Measurements from ENCODE around the gene LZTFL1. TPM values are rescaled to one million over a fixed set of nuclear protein-coding genes. Genes with fewer than 3 reads are reported as not detected.

Gene LZTFL1
- total RNA-seq, 1 experiment from 2014 or later: 9.1 TPM

DNA sequence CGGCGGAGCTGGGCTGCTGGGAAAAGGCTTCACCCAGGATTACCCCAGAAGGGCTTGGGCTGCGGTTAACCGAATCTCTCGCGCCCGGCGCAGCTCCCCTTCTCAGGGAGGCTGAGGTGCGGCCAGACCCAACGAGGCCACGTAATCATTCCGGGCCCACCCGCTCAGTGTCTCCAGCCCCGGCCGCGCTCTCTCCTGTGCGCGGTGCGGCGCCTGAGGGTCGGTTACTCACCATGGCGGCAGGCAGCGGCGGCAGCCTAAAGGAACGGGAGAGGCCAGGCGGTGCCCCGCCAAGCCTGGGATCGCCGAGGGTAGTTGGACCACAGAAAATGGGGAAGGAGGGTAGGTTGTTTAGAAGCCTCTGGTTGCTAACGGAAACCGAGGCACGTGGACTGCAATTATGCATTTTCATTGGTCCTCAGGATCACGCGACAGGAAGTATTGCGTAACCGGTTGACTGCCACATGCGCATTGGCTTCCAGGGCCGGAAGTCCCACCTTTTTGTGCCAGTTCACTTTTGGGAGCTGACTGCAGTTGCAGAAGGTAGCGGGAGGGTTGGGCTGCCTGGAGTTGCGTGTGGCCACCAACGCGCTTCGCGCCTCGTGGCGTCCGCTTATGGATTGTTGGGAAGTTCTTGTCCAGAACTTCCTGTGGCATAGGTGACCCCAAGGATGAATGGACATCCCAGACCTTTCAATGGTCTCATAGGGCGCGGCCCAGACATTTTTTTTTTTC lies at the start of gene LZTFL1 (continued):
- TF ChIP-seq, protein P1, sequence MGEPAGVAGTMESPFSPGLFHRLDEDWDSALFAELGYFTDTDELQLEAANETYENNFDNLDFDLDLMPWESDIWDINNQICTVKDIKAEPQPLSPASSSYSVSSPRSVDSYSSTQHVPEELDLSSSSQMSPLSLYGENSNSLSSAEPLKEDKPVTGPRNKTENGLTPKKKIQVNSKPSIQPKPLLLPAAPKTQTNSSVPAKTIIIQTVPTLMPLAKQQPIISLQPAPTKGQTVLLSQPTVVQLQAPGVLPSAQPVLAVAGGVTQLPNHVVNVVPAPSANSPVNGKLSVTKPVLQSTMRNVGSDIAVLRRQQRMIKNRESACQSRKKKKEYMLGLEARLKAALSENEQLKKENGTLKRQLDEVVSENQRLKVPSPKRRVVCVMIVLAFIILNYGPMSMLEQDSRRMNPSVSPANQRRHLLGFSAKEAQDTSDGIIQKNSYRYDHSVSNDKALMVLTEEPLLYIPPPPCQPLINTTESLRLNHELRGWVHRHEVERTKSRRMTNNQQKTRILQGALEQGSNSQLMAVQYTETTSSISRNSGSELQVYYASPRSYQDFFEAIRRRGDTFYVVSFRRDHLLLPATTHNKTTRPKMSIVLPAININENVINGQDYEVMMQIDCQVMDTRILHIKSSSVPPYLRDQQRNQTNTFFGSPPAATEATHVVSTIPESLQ (CRISPR knock-in tag; IDR thresholded peaks at IDR 0.05): no peak
- TF ChIP-seq MXD4 (CRISPR knock-in tag; IDR thresholded peaks at IDR 0.05; ENCODE audit: borderline replicate concordance) (no peak), NR3C1 (CRISPR knock-in tag; conservative IDR thresholded peaks at IDR 0.05; ENCODE audit: low read depth) (no peak), ZNF219 (CRISPR knock-in tag; IDR thresholded peaks at IDR 0.05; ENCODE audit: borderline replicate concordance) (no peak), ZBTB21 (CRISPR knock-in tag; IDR thresholded peaks at IDR 0.05; ENCODE audit: borderline replicate concordance) (no peak), NR2C2 (CRISPR knock-in tag; IDR thresholded peaks at IDR 0.05) (no peak), SP1 (CRISPR knock-in tag; conservative IDR thresholded peaks at IDR 0.05) (no peak), FOXJ3 (CRISPR knock-in tag; IDR thresholded peaks at IDR 0.05; ENCODE audit: borderline replicate concordance) (no peak), OVOL2 (CRISPR knock-in tag; IDR thresholded peaks at IDR 0.05; ENCODE audit: borderline replicate concordance) (no peak), KAT7 (CRISPR knock-in tag; IDR thresholded peaks at IDR 0.05; ENCODE audit: borderline replicate concordance) (0 out of 2 replicates have a peak, but pooled peaks have one; percentile 45), GABPB1 (CRISPR knock-in tag; IDR thresholded peaks at IDR 0.05) (0 out of 2 replicates have a peak, but pooled peaks have one; percentile 58), NFATC4 (CRISPR knock-in tag; IDR thresholded peaks at IDR 0.05) (no peak), TEAD4 (CRISPR knock-in tag; IDR thresholded peaks at IDR 0.05) (0 out of 2 replicates have a peak, but pooled peaks have one; percentile 42)
- TF ChIP-seq, protein P2, sequence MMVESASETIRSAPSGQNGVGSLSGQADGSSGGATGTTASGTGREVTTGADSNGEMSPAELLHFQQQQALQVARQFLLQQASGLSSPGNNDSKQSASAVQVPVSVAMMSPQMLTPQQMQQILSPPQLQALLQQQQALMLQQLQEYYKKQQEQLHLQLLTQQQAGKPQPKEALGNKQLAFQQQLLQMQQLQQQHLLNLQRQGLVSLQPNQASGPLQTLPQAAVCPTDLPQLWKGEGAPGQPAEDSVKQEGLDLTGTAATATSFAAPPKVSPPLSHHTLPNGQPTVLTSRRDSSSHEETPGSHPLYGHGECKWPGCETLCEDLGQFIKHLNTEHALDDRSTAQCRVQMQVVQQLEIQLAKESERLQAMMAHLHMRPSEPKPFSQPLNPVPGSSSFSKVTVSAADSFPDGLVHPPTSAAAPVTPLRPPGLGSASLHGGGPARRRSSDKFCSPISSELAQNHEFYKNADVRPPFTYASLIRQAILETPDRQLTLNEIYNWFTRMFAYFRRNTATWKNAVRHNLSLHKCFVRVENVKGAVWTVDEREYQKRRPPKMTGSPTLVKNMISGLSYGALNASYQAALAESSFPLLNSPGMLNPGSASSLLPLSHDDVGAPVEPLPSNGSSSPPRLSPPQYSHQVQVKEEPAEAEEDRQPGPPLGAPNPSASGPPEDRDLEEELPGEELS (CRISPR knock-in tag; IDR thresholded peaks at IDR 0.05): no peak
- TF ChIP-seq, protein P3, sequence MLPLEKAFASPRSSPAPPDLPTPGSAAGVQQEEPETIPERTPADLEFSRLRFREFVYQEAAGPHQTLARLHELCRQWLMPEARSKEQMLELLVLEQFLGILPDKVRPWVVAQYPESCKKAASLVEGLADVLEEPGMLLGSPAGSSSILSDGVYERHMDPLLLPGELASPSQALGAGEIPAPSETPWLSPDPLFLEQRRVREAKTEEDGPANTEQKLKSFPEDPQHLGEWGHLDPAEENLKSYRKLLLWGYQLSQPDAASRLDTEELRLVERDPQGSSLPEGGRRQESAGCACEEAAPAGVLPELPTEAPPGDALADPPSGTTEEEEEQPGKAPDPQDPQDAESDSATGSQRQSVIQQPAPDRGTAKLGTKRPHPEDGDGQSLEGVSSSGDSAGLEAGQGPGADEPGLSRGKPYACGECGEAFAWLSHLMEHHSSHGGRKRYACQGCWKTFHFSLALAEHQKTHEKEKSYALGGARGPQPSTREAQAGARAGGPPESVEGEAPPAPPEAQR (CRISPR knock-in tag; IDR thresholded peaks at IDR 0.05): no peak
- TF ChIP-seq, protein P4, sequence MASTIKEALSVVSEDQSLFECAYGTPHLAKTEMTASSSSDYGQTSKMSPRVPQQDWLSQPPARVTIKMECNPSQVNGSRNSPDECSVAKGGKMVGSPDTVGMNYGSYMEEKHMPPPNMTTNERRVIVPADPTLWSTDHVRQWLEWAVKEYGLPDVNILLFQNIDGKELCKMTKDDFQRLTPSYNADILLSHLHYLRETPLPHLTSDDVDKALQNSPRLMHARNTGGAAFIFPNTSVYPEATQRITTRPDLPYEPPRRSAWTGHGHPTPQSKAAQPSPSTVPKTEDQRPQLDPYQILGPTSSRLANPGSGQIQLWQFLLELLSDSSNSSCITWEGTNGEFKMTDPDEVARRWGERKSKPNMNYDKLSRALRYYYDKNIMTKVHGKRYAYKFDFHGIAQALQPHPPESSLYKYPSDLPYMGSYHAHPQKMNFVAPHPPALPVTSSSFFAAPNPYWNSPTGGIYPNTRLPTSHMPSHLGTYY (CRISPR knock-in tag; IDR thresholded peaks at IDR 0.05): 0 out of 2 replicates have a peak, but pooled peaks have one; percentile 53
- TF ChIP-seq, protein P5, sequence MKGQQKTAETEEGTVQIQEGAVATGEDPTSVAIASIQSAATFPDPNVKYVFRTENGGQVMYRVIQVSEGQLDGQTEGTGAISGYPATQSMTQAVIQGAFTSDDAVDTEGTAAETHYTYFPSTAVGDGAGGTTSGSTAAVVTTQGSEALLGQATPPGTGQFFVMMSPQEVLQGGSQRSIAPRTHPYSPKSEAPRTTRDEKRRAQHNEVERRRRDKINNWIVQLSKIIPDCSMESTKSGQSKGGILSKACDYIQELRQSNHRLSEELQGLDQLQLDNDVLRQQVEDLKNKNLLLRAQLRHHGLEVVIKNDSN (CRISPR knock-in tag; IDR thresholded peaks at IDR 0.05): peak; percentile 99
- TF ChIP-seq, protein P6, sequence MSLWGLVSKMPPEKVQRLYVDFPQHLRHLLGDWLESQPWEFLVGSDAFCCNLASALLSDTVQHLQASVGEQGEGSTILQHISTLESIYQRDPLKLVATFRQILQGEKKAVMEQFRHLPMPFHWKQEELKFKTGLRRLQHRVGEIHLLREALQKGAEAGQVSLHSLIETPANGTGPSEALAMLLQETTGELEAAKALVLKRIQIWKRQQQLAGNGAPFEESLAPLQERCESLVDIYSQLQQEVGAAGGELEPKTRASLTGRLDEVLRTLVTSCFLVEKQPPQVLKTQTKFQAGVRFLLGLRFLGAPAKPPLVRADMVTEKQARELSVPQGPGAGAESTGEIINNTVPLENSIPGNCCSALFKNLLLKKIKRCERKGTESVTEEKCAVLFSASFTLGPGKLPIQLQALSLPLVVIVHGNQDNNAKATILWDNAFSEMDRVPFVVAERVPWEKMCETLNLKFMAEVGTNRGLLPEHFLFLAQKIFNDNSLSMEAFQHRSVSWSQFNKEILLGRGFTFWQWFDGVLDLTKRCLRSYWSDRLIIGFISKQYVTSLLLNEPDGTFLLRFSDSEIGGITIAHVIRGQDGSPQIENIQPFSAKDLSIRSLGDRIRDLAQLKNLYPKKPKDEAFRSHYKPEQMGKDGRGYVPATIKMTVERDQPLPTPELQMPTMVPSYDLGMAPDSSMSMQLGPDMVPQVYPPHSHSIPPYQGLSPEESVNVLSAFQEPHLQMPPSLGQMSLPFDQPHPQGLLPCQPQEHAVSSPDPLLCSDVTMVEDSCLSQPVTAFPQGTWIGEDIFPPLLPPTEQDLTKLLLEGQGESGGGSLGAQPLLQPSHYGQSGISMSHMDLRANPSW (CRISPR knock-in tag; conservative IDR thresholded peaks at IDR 0.05; ENCODE audit: low read depth): no peak
- TF ChIP-seq, protein P7, sequence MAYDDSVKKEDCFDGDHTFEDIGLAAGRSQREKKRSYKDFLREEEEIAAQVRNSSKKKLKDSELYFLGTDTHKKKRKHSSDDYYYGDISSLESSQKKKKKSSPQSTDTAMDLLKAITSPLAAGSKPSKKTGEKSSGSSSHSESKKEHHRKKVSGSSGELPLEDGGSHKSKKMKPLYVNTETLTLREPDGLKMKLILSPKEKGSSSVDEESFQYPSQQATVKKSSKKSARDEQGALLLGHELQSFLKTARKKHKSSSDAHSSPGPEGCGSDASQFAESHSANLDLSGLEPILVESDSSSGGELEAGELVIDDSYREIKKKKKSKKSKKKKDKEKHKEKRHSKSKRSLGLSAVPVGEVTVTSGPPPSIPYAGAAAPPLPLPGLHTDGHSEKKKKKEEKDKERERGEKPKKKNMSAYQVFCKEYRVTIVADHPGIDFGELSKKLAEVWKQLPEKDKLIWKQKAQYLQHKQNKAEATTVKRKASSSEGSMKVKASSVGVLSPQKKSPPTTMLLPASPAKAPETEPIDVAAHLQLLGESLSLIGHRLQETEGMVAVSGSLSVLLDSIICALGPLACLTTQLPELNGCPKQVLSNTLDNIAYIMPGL (CRISPR knock-in tag; IDR thresholded peaks at IDR 0.05): 0 out of 2 replicates have a peak, but pooled peaks have one; percentile 36
- TF ChIP-seq, protein P8, sequence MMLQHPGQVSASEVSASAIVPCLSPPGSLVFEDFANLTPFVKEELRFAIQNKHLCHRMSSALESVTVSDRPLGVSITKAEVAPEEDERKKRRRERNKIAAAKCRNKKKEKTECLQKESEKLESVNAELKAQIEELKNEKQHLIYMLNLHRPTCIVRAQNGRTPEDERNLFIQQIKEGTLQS (CRISPR knock-in tag; conservative IDR thresholded peaks at IDR 0.05): no peak
- TF ChIP-seq, protein P9, sequence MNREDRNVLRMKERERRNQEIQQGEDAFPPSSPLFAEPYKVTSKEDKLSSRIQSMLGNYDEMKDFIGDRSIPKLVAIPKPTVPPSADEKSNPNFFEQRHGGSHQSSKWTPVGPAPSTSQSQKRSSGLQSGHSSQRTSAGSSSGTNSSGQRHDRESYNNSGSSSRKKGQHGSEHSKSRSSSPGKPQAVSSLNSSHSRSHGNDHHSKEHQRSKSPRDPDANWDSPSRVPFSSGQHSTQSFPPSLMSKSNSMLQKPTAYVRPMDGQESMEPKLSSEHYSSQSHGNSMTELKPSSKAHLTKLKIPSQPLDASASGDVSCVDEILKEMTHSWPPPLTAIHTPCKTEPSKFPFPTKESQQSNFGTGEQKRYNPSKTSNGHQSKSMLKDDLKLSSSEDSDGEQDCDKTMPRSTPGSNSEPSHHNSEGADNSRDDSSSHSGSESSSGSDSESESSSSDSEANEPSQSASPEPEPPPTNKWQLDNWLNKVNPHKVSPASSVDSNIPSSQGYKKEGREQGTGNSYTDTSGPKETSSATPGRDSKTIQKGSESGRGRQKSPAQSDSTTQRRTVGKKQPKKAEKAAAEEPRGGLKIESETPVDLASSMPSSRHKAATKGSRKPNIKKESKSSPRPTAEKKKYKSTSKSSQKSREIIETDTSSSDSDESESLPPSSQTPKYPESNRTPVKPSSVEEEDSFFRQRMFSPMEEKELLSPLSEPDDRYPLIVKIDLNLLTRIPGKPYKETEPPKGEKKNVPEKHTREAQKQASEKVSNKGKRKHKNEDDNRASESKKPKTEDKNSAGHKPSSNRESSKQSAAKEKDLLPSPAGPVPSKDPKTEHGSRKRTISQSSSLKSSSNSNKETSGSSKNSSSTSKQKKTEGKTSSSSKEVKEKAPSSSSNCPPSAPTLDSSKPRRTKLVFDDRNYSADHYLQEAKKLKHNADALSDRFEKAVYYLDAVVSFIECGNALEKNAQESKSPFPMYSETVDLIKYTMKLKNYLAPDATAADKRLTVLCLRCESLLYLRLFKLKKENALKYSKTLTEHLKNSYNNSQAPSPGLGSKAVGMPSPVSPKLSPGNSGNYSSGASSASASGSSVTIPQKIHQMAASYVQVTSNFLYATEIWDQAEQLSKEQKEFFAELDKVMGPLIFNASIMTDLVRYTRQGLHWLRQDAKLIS (CRISPR knock-in tag; IDR thresholded peaks at IDR 0.05; ENCODE audit: borderline replicate concordance): no peak

Data from WTC11 (cell line).